NCI-H510A treated with DMSO at 0.1 percent for 48 hours (cell line): ENCODE measurements around the gene RBM6.
"Not testable (repeated sequence)": the region's sequence is repeated elsewhere in the genome, so short reads cannot be mapped to it uniquely, and the experiment has no call there.

ENCODE experiments used
- DNase-seq: peaks from one replicate; lab custom pipeline; 2025; lab: John Stamatoyannopoulos, UW

RBM6 gene

GRCh38 chr3:49914906-49915305 lies 25.0 kb upstream of the RBM6 start:
- no peak for DNase-seq

- DNase-seq = no peak
Measured at GRCh38 chr3:49916686-49917085, 23.3 kb upstream of the RBM6 start.

- DNase-seq = not testable (repeated sequence)
Measured at GRCh38 chr3:49917806-49918590, 22.0 kb upstream of the RBM6 start.

- no peak for DNase-seq
Measured at GRCh38 chr3:49924683-49925082, 15.3 kb upstream of the RBM6 start.

- DNase-seq = no peak
Measured at GRCh38 chr3:49925485-49925884, 14.5 kb upstream of the RBM6 start.

GRCh38 chr3:49926117-49926728 lies 13.7 kb upstream of the RBM6 start:
- no peak for DNase-seq

- DNase-seq = no peak
Measured at GRCh38 chr3:49927798-49928197, 12.2 kb upstream of the RBM6 start.

- no peak for DNase-seq
Measured at GRCh38 chr3:49928481-49929017, 11.4 kb upstream of the RBM6 start.

GRCh38 chr3:49929291-49930167 lies 10.4 kb upstream of the RBM6 start, which contains the start of gene MON1A:
Gene MON1A, minus strand, starts transcription at chr3:49929811. Its CDS starts 16,465 bp downstream, at chr3:49913346.
- DNase-seq = peak; percentile 56

GRCh38 chr3:49930168-49930690 lies 9.7 kb upstream of the RBM6 start:
- no peak for DNase-seq

GRCh38 chr3:49930922-49931321 lies 9.0 kb upstream of the RBM6 start:
- peak; percentile 64 for DNase-seq

GRCh38 chr3:49932281-49932680 lies 7.7 kb upstream of the RBM6 start:
- not testable (repeated sequence) for DNase-seq

GRCh38 chr3:49937090-49937489 lies 2.9 kb upstream of the RBM6 start:
- DNase-seq = no peak

- DNase-seq = no peak
Measured at GRCh38 chr3:49940667-49941249, 808 bp downstream of the RBM6 start.

GRCh38 chr3:49942651-49943050 lies 2.7 kb downstream of the RBM6 start:
- no peak for DNase-seq

- DNase-seq = no peak
Measured at GRCh38 chr3:49952924-49953323, 13.0 kb downstream of the RBM6 start.

GRCh38 chr3:49955636-49956035 lies 15.7 kb downstream of the RBM6 start:
- DNase-seq = no peak

- no peak for DNase-seq
Measured at GRCh38 chr3:49966233-49966942, 26.4 kb downstream of the RBM6 start.

- DNase-seq = no peak
Measured at GRCh38 chr3:49967291-49967690, 27.3 kb downstream of the RBM6 start.

GRCh38 chr3:49968346-49968745 lies 28.4 kb downstream of the RBM6 start:
- no peak for DNase-seq

GRCh38 chr3:49972656-49973055 lies 32.7 kb downstream of the RBM6 start:
- no peak for DNase-seq
